ENCODE data around the gene FTCD. TPM values are rescaled to one million over a fixed set of nuclear protein-coding genes. Genes with fewer than 3 reads are reported as not detected.

The FTCD gene
- total and polyA plus RNA-seq, 2 of the 4 experiments (the other 2 are of a cell fraction), result 0.55 TPM; not detected in 1

DNA sequence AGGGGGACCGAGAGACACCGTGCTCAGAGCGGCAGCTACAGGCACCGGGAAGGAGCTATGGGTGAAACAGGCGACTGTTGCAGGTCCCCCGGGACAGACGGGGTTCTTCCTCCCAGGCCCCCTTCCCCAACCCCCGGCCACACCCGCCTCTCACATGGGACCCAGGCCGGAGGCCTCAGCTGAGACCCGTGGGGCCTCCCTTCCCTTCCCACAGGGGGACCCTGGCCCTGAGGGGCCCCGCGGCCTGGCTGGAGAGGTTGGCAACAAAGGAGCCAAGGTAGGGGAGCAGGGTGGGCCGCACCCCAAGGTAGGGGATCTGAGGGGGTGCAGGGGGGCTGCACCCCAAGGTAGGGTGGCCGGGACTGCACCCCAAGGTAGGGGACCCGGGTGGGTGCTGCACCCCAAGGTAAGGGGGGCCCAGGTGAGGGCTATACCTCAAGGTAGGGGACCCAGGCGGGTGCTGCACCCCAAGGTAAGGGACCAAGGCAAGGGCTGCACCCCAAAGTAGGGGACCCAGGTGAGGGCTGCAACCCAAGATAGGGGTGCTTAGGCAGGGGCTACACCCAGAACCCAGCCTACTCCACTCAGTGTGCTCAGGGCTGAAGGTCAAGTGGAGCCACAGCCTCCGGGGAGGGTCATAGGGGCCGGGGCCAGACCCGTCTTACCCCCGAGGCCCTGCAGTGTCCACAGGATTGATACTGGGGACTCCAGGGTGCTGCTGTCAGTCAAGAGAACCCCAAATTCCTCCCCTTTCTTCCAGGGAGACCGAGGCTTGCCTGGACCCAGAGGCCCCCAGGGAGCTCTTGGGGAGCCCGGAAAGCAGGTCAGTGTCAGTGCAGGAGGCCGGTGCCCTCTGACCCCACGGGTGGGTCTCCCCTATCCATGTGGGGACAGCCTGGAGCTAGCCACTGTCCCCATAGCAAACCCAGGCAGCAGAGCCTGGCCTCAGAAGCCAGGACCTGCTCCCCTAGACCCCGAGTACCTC lies 34.8 kb downstream of the FTCD start:
- Histone ChIP-seq H2BK5ac (ENCODE audit: low read depth, low read length, poor library complexity, severe bottlenecking) (no peak overlapping the region), H3K4me3 (ENCODE audit: insufficient read depth, low read depth, low read length) (no peak overlapping the region), H3K14ac (replicated peaks; ENCODE audit: low read depth, low read length) (no peak overlapping the region; the same call in 1 of the 2 replicates), H3K18ac (ENCODE audit: low read depth, low read length) (no peak overlapping the region), H3K9me3 (ENCODE audit: control insufficient read depth, insufficient read depth, low read length) (no peaks in the 10 kb centered on the region), H2AFZ (replicated peaks; ENCODE audit: low read length, poor library complexity) (peak overlapping the region; percentile 51), H4K8ac (ENCODE audit: low read depth in 2 of 2, low read length in 2 of 2) (no peak overlapping the region), H3K27ac (ENCODE audit: insufficient read depth, low read length) (peak overlapping the region; percentile 49; the same call in 1 of the 2 replicates), H3K56ac (ENCODE audit: extremely low read depth, insufficient read depth, low read length) (no peak overlapping the region), H4K91ac (ENCODE audit: insufficient read depth, low read depth, low read length) (no peak overlapping the region), H3K9ac (ENCODE audit: low read depth, low read length) (no peak overlapping the region), H3K27me3 (ENCODE audit: control insufficient read depth, insufficient read depth, low read length) (no peaks in the 10 kb centered on the region), H4K20me1 (ENCODE audit: insufficient read depth, low read length) (peaks cover 92% of the 10 kb centered on the region), H2BK15ac (ENCODE audit: low read depth, low read length) (no peak overlapping the region), H3K9me1 (ENCODE audit: insufficient read depth, low read length) (peaks cover 24% of the 10 kb centered on the region), H3K79me1 (ENCODE audit: low read depth in 1 of 2, low read length in 2 of 2) (peaks cover 19 to 100% of the 10 kb centered on the region in 2 experiments), H3K4me2 (ENCODE audit: low read depth, low read length) (no peak overlapping the region), H3K4me1 (ENCODE audit: control insufficient read depth, insufficient read depth, low read length) (peaks cover 9% of the 10 kb centered on the region; the same call in 1 of the 2 replicates), H3K4ac (ENCODE audit: low read depth, low read length) (no peak overlapping the region), H2AK9ac (replicated peaks; ENCODE audit: low read depth, low read length, poor library complexity) (peak overlapping the region; percentile 91), H3K36me3 (ENCODE audit: control insufficient read depth, insufficient read depth, low read length) (peaks cover 99% of the 10 kb centered on the region), H2AK5ac (ENCODE audit: low read depth, low read length) (no peak overlapping the region), H2BK20ac (ENCODE audit: low read depth, low read length) (no peak overlapping the region), H3K23ac (ENCODE audit: low read depth, low read length) (no peak overlapping the region), H4K5ac (ENCODE audit: low read depth, low read length) (no peak overlapping the region; the same call in 1 of the 2 replicates), H2BK120ac (ENCODE audit: low read depth, low read length) (no peak overlapping the region)
- DNase-seq (no peak), ATAC-seq (ENCODE audit: low read depth) (no peak)
- POLR2A ChIA-PET (ENCODE audit: unreplicated experiment), result no interaction called here
- in situ Hi-C loops (cut with MboI; ENCODE audit: low sequenced_read_pairs) (no loop called here), intact Hi-C loops (cut with micrococcal nuclease) (no loop called here), dilution Hi-C loops (cut with HindIII; ENCODE audit: low sequenced_read_pairs, unreplicated experiment) (no loop called here)
- CTCF ChIA-PET, result no interaction called here
- WGBS, 2 experiments (ENCODE audit: extremely low coverage in 2 of 2, insufficient read length in 1 of 2), result 100% methylated on average over 2 of the region's 26 CpGs; no CpG with 5 or more reads in 1 of the 2 experiments
- BruUV-seq (replicated peaks), result no TSS peak
- TF ChIP-seq MAZ (IDR thresholded peaks at IDR 0.05; ENCODE audit: borderline replicate concordance, low read depth, low read length) (no peak), CTCF (conservative IDR thresholded peaks at IDR 0.05; ENCODE audit: low read depth, low read length) (no peak), RCOR1 (IDR thresholded peaks at IDR 0.05; ENCODE audit: insufficient replicate concordance, low read length) (no peak), BHLHE40 (IDR thresholded peaks at IDR 0.05; ENCODE audit: low read depth, low read length) (no peak), RAD21 (IDR thresholded peaks at IDR 0.05; ENCODE audit: low read length) (no peak), SMC3 (IDR thresholded peaks at IDR 0.05; ENCODE audit: low read depth, low read length) (no peak), USF2 (IDR thresholded peaks at IDR 0.05; ENCODE audit: low read depth, low read length) (no peak), FOS (IDR thresholded peaks at IDR 0.05; ENCODE audit: low read depth, low read length) (no peak), NFE2L2 (IDR thresholded peaks at IDR 0.05; ENCODE audit: low read depth, low read length) (no peak), CHD1 (IDR thresholded peaks at IDR 0.05; ENCODE audit: low read depth, low read length) (no peak), POLR2A (IDR thresholded peaks at IDR 0.05; ENCODE audit: low read depth, low read length) (no peak), RFX5 (IDR thresholded peaks at IDR 0.05; ENCODE audit: low read depth, low read length) (no peak), MAFK (IDR thresholded peaks at IDR 0.05; ENCODE audit: low read depth, low read length) (no peak)
- TF ChIP-seq, protein P1, sequence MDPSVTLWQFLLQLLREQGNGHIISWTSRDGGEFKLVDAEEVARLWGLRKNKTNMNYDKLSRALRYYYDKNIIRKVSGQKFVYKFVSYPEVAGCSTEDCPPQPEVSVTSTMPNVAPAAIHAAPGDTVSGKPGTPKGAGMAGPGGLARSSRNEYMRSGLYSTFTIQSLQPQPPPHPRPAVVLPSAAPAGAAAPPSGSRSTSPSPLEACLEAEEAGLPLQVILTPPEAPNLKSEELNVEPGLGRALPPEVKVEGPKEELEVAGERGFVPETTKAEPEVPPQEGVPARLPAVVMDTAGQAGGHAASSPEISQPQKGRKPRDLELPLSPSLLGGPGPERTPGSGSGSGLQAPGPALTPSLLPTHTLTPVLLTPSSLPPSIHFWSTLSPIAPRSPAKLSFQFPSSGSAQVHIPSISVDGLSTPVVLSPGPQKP (IDR thresholded peaks at IDR 0.05; ENCODE audit: borderline replicate concordance, low read depth, low read length), result no peak
